Measurements from ENCODE around the gene TOPBP1. TPM values are rescaled to one million over a fixed set of nuclear protein-coding genes. Genes with fewer than 3 reads are reported as not detected.

Gene TOPBP1
- polyA plus RNA-seq, 1 experiment: 25.9 TPM

DNA sequence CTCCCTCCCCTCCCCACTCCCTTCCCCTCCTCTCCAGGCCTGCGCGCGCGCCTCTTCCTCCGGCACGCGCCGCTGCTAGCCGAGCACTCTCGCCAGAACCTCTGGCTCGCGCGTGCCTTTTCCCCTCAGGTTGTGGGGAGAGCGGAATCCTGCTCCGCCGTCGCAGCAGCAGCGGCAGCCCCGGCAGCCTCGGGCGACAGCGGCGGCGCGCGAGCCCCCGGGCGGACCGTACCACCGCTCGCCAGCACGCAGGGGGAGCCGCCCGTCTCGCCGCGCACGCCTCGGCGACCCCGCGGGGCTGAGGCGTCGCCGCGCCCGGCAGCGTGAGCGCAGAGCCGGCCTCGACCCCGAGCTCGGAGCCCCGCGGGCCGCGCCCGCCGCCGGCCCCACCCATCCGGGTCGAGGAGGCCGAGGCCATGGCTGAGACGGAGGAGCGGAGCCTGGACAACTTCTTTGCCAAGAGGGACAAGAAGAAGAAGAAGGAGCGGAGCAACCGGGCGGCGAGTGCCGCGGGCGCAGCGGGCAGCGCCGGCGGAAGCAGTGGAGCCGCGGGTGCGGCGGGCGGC, 88.0 kb downstream of the TOPBP1 start, which contains the start of gene CDV3:
Gene CDV3, plus strand, starts transcription at position 58 of the 566 bp plus-strand sequence. Its CDS starts 359 bp downstream, at position 417.
- ChIA-PET CTCF (interaction anchor here (0.6 to 1.6 kb wide), 7 partner anchors 10 to 533 kb away, joined by 3 to 9 read pairs (median 5); no protein-coding TSS in a partner anchor), POLR2A (interaction anchor here (0.6 to 2.6 kb wide), 15 partner anchors 11 to 136 kb away, joined by 3 to 21 read pairs (median 4); no protein-coding TSS in a partner anchor)
- peak within 1 kb of the TSS; percentile 88 for H3K27ac ChIP-seq (ENCODE audit: low read depth, low read length)
- no peaks in the 10 kb centered on the region for H3K27me3 ChIP-seq (ENCODE audit: control insufficient read depth, insufficient read depth, low read length)
- TF ChIP-seq, protein P1, sequence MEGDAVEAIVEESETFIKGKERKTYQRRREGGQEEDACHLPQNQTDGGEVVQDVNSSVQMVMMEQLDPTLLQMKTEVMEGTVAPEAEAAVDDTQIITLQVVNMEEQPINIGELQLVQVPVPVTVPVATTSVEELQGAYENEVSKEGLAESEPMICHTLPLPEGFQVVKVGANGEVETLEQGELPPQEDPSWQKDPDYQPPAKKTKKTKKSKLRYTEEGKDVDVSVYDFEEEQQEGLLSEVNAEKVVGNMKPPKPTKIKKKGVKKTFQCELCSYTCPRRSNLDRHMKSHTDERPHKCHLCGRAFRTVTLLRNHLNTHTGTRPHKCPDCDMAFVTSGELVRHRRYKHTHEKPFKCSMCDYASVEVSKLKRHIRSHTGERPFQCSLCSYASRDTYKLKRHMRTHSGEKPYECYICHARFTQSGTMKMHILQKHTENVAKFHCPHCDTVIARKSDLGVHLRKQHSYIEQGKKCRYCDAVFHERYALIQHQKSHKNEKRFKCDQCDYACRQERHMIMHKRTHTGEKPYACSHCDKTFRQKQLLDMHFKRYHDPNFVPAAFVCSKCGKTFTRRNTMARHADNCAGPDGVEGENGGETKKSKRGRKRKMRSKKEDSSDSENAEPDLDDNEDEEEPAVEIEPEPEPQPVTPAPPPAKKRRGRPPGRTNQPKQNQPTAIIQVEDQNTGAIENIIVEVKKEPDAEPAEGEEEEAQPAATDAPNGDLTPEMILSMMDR (IDR thresholded peaks at IDR 0.05; ENCODE audit: low read depth, low read length): no peak
- H3K4me3 ChIP-seq (ENCODE audit: low read depth, low read length): peak within 1 kb of the TSS; percentile 66
- no peak for DNase-seq (ENCODE audit: low read depth, low spot score)
- no peaks in the 10 kb centered on the region for H3K9me3 ChIP-seq (ENCODE audit: control insufficient read depth, insufficient read depth, low read length)

DNA sequence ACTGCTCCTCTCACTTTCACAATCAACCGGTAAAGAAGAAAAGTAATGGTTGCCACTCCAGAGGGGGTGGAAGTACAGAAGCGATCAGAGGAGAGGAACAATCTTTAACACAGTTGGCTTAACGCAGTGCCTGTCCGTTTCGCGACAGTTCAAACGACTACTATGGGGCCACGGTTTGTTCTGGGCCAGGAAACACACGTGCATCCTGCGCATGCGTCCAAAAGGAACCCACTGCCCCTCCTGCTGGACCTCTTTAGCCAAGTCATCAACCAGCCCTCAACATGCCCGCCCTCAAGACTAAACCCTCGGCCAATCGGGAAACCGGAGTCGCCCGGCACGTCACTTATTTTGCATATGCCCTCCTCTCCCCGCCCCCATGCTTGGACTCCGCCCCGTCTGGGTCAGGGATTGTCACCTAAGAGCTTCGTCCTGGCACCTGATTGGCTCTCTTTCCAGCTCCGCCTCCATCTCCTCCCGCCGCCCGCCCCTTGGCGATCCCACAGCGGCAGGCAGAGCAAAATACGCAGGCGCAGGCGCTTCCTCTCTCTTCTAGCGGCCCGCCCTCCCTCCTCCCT, 88.6 kb downstream of the TOPBP1 start:
- H3K4me3 ChIP-seq (ENCODE audit: low read depth, low read length): peak overlapping the region; percentile 42
- peak overlapping the region; percentile 83 for H3K27ac ChIP-seq (ENCODE audit: low read depth, low read length)
- POLR2A ChIA-PET: interaction anchor here (0.6 to 2.6 kb wide), 13 partner anchors 10 to 136 kb away, joined by 3 to 21 read pairs (median 4); no protein-coding TSS in a partner anchor
- CTCF ChIA-PET: interaction anchor here (0.6 to 1.6 kb wide), 7 partner anchors 10 to 137 kb away, joined by 3 to 9 read pairs (median 5); no protein-coding TSS in a partner anchor
- no peaks in the 10 kb centered on the region for H3K9me3 ChIP-seq (ENCODE audit: control insufficient read depth, insufficient read depth, low read length)
- TF ChIP-seq, protein P1 (IDR thresholded peaks at IDR 0.05; ENCODE audit: low read depth, low read length): peak; percentile 12; the same call in 1 of the 2 replicates
- no peaks in the 10 kb centered on the region for H3K27me3 ChIP-seq (ENCODE audit: control insufficient read depth, insufficient read depth, low read length)
- peak; percentile 100 for DNase-seq (ENCODE audit: low read depth, low spot score)

DNA sequence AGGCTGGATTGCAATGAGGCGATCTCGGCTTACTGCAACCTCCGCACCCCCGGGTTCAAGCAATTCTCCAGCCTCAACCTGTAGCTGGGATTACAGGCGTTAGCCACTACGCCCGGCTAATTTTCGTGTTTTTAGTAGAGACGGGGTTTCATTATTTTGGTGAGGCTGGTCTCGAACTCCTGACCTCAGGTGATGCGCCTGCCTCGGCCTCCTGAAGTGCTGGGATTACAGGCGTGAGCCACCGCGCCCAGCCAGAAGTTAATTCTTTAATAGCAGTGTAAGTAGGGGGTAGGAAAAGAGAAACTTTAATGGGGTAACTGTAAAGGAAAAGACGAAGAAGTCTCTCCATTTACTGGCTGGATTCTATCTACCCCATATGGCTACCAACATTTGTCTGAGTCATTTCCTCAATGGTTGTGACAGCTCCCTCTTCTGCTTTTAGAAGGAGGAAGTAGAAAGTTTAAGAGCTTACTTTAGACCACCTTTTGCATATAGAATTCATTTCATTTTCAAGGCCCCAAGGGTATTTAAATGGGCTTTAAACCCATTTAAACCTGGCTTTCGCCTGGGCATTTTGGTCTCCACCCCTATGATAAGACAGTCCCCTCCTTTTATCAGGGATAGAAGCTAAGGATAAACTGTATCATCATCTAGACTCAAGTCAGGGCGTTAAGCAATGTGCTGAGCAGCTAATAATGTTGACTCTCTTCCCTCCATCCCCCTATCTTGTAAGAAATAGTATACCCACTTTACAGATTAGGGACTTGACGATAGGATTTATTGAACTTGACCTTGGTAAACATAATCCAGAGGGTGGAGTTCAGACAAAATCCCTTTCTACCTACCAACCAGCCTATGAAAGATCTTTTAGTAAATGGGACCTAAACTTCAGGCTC, 89.3 kb downstream of the TOPBP1 start:
- TF ChIP-seq, protein P1 (IDR thresholded peaks at IDR 0.05; ENCODE audit: low read depth, low read length): no peak

DNA sequence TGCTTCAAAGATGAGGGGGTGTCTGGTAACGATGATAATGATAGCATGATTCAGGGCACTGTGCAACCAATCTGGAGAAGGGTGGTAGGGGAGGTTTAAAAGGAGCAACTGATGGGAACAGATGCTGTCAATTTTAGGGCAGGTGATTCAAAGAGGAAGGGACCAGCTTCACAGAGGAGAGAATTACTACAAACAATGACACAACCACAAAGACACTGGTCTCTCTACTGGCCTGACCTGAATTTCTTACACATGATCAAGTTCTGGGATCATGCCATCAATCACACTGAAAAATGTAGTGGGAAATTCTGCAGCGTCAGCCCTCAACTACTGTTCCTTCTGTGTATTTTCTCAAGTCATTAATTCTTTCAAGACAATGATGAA, 90.8 kb downstream of the TOPBP1 start:
- ChIA-PET CTCF (interaction anchor here (0.8 kb wide), 1 partner anchor 97 kb away, joined by 3 read pairs; no protein-coding TSS in a partner anchor), POLR2A (interaction anchor here (0.6 to 1.8 kb wide), 2 partner anchors 8 to 21 kb away, joined by 3 to 4 read pairs; no protein-coding TSS in a partner anchor)
- Histone ChIP-seq H3K9me3 (ENCODE audit: control insufficient read depth, insufficient read depth, low read length) (no peaks in the 10 kb centered on the region), H3K27me3 (ENCODE audit: control insufficient read depth, insufficient read depth, low read length) (no peaks in the 10 kb centered on the region), H3K27ac (ENCODE audit: low read depth, low read length) (no peak overlapping the region), H3K4me3 (ENCODE audit: low read depth, low read length) (no peak overlapping the region)
- TF ChIP-seq, protein P1 (IDR thresholded peaks at IDR 0.05; ENCODE audit: low read depth, low read length): no peak
- DNase-seq (ENCODE audit: low read depth, low spot score): no peak

More for the DNA sequence above, 89.3 kb downstream of the TOPBP1 start:
- peak overlapping the region; percentile 83 for H3K27ac ChIP-seq (ENCODE audit: low read depth, low read length)
- ChIA-PET CTCF (interaction anchor here (1.0 to 1.6 kb wide), 7 partner anchors 9 to 136 kb away, joined by 3 to 9 read pairs (median 5); no protein-coding TSS in a partner anchor), POLR2A (interaction anchor here (0.7 to 2.6 kb wide), 11 partner anchors 9 to 135 kb away, joined by 3 to 21 read pairs (median 5); no protein-coding TSS in a partner anchor)
- H3K27me3 ChIP-seq (ENCODE audit: control insufficient read depth, insufficient read depth, low read length): no peaks in the 10 kb centered on the region
- H3K4me3 ChIP-seq (ENCODE audit: low read depth, low read length): peak overlapping the region; percentile 42
- H3K9me3 ChIP-seq (ENCODE audit: control insufficient read depth, insufficient read depth, low read length): no peaks in the 10 kb centered on the region
- DNase-seq (ENCODE audit: low read depth, low spot score): no peak
